Activated T-cell treated with anti-CD3 and anti-CD28 coated beads, Interleukin-2, amount 50 U/mL, for 4 hours (primary cell): ENCODE data around the gene YTHDF1. TPM values are rescaled to one million over a fixed set of nuclear protein-coding genes. Genes with fewer than 3 reads are reported as not detected.
"Not testable (repeated sequence)": the region's sequence is repeated elsewhere in the genome, so short reads cannot be mapped to it uniquely, and the experiment has no call there.

Experiments
- ATAC-seq, 2 donors: fragments of 200-7000 bp; cut with Tn5 transposase; one replicate each; pipeline ENCODE4 v1.10.0; 2021
- DNase-seq: peaks from one replicate; pipeline ENCODE4 v3.0.0-alpha.2; 2020
- H3K27me3 Mint-ChIP-seq: one replicate; pipeline ENCODE4 v1.8.0; 2021; ENCODE audit warnings: low read depth, mixed read lengths
- H3K36me3 Mint-ChIP-seq: one replicate; pipeline ENCODE4 v1.8.0; 2022; ENCODE audit warnings: mixed read lengths; ENCODE audit not compliant: insufficient read depth
- H3K4me1 Mint-ChIP-seq: one replicate; pipeline ENCODE4 v1.8.0; 2021; ENCODE audit warnings: low read depth, mixed read lengths
- H3K4me3 Mint-ChIP-seq: one replicate; pipeline ENCODE4 v1.8.0; 2021; ENCODE audit warnings: mild to moderate bottlenecking, moderate library complexity, mixed read lengths
- H3K9me3 Mint-ChIP-seq: one replicate; pipeline ENCODE4 v1.8.0; 2021; ENCODE audit warnings: mixed read lengths
- total RNA-seq, 3 donors: library from RNA; stranded (reverse); gene quantifications; one replicate each; pipeline ENCODE4 v1.2.1, GENCODE V29; 2021

YTHDF1 gene
- total RNA-seq, 3 donors from 2014 or later = 53.5 to 59.6 (median 55.6) TPM

DNA sequence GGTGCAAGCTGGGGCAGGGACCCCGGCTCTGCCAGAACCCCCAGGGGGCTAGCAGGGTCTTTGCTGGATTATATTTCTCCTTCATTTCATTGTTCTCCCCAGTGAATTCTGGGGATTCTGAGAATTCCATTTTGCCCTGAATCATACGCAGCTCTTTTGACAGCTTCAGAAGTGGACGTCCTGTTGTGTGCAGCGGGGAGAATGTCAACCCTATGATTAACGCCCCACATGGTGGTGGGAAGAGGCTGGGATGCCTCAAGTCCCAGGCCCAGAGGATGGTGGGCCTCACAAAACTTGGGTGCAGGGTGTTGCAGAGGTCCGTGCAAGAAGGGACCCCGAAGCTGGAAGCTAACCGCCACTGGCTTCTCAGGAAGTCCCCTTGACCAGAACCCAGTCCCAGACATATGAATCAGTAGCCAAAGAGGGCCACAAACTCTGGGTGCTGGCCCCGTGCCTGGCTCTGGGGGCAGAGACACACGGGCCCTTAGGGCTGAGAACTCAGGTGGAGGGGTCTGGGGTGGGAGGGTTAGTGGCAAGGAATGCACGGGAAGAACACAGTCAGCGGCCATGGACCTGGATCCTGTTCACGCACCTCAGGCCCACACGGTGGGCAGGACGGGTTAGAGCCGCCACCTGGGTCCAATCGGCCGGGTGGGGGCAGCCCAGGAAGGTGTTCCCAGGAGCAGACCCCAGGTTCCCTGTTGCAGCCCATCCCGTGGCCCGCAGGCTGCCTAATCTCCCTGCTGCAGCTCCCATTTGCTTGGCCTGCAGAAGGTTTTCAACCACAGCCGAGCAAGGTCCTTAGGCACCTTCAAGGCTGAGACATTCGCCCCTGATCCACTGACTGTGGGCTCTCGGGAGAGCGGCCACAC is 51.2 kb downstream of the YTHDF1 start:
- H3K4me1 Mint-ChIP-seq = peaks cover 2% of the 10 kb centered on the region
- no peaks in the 10 kb centered on the region for H3K9me3 Mint-ChIP-seq
- no peak for ATAC-seq
- H3K36me3 Mint-ChIP-seq = no peaks in the 10 kb centered on the region
- DNase-seq = no peak
- H3K4me3 Mint-ChIP-seq = no peak overlapping the region
- H3K27me3 Mint-ChIP-seq = peaks cover 16% of the 10 kb centered on the region

DNA sequence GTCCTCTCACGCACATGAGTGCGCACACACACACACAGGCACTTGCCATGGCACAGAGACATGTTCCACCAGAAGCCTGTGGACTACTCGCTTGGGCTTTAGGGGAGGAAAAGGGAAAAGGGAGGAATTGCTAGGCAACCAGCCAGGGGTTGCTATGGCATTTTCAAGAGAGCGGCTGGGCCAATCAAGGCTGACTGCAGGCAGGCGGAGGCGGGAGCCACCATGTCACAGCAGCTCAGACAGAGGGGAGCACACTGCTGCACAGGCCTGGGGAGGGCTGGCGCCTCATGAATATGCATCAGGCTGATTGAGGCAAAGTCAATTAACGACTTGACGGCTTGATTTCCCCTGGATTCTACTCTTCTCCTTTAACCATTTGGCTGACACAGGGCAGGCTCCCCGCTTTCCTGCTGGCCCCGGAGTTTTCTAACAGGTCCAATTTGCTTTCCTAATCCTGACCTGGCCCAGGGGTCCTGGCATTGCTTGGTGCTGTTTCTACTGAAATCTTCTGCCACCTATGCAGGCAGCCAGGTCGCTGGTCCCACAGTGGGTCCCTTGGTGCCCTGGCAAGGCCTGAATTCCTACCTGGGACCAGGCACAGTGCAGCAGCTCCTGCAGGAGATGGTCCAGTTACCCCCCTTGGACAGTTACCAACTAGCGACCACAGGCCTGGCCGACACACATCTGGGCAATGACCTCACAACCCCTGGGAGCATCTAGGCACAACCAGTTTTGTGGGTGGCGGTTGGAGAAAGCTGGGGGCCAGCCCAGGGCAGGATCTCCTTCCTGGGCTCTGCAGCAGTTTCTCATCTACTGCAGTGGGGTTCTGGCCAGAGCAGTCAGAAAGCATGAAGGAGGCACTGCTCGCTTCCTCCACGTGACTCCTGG is 52.1 kb downstream of the YTHDF1 start:
- Mint-ChIP-seq H3K4me1 (peaks cover 2% of the 10 kb centered on the region), H3K27me3 (peaks cover 15% of the 10 kb centered on the region), H3K36me3 (no peaks in the 10 kb centered on the region), H3K9me3 (no peaks in the 10 kb centered on the region), H3K4me3 (no peak overlapping the region)
- ATAC-seq (no peak), DNase-seq (no peak)

DNA sequence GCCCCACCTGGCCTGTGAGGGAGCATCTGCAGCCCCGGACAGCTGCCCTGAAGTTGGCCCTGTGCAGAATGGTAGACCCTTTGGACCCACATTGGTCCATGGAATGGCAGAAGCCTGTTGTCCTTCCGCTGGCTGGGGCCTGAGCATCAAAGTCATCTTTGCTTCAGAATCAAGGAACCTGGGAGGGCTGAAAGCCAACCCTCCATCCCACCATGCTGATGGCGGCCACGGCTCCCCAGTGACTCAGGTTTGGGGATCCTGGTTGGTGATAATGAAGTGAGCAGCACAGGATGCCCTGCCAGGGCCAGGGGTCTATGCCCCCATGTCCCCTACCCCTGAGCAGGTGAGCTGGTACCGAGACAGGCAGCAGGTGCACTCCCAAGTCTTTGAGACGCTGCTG is 52.8 kb downstream of the YTHDF1 start:
- ATAC-seq (no peak), DNase-seq (no peak)
- Mint-ChIP-seq H3K36me3 (no peaks in the 10 kb centered on the region), H3K4me1 (peaks cover 2% of the 10 kb centered on the region), H3K27me3 (peaks cover 15% of the 10 kb centered on the region), H3K9me3 (no peaks in the 10 kb centered on the region), H3K4me3 (no peak overlapping the region)

DNA sequence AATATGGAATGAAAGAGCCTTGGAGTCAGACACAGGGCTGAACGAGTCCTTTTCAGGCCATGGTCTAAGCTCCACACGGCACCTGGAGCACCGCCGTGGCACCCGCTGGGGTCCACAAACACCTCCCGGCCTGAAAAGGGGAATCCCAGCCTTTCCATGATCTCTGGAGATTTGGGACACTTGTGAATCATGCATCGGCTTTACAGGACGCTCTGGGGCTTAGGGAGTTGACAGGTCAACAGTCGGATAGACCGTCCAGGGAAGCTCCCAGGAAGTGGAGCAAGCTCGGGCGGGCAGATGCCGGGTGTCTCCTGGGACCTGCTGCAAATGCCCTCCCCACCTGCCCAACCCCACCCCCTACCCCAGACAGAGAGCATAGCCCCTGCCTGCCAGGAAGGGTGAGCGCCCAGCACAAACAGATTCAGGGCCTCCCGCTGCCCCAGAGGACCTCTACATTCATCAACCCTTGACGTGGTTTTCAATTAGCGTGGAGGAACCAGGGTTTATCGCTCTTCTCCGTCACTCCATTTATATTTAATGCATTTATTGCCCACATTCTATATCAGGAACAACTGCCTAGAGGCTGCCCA is 53.6 kb downstream of the YTHDF1 start:
- peaks cover 2% of the 10 kb centered on the region for H3K4me1 Mint-ChIP-seq
- no peaks in the 10 kb centered on the region for H3K9me3 Mint-ChIP-seq
- peaks cover 18% of the 10 kb centered on the region for H3K27me3 Mint-ChIP-seq
- H3K36me3 Mint-ChIP-seq = no peaks in the 10 kb centered on the region
- ATAC-seq (no peak), DNase-seq (no peak)
- no peak overlapping the region for H3K4me3 Mint-ChIP-seq

GRCh38 chr20:63161176-63161651 is 54.7 kb downstream of the YTHDF1 start:
- Mint-ChIP-seq H3K27me3 (peaks cover 22% of the 10 kb centered on the region), H3K9me3 (no peaks in the 10 kb centered on the region), H3K36me3 (no peaks in the 10 kb centered on the region), H3K4me1 (peaks cover 2% of the 10 kb centered on the region), H3K4me3 (no peak overlapping the region)
- DNase-seq = no peak
- no peak for ATAC-seq

- ATAC-seq = no peak
- no peak overlapping the region for H3K4me3 Mint-ChIP-seq
- peaks cover 27% of the 10 kb centered on the region for H3K27me3 Mint-ChIP-seq
- no peaks in the 10 kb centered on the region for H3K9me3 Mint-ChIP-seq
- DNase-seq = no peak
- peaks cover 2% of the 10 kb centered on the region for H3K4me1 Mint-ChIP-seq
- H3K36me3 Mint-ChIP-seq = no peaks in the 10 kb centered on the region
Observed at GRCh38 chr20:63160641-63161175, 55.2 kb downstream of the YTHDF1 start.

- Mint-ChIP-seq H3K27me3 (peaks cover 28% of the 10 kb centered on the region), H3K4me3 (no peak overlapping the region), H3K9me3 (no peaks in the 10 kb centered on the region), H3K36me3 (no peaks in the 10 kb centered on the region), H3K4me1 (peaks cover 2% of the 10 kb centered on the region)
- ATAC-seq (no peak), DNase-seq (no peak)
Observed at GRCh38 chr20:63159826-63160640, 55.9 kb downstream of the YTHDF1 start.

- not testable (repeated sequence) for DNase-seq, ATAC-seq, H3K36me3 Mint-ChIP-seq, H3K4me3 Mint-ChIP-seq, H3K9me3 Mint-ChIP-seq, H3K4me1 Mint-ChIP-seq
- H3K27me3 Mint-ChIP-seq = peaks cover 26% of the 10 kb centered on the region
Observed at GRCh38 chr20:63159251-63159650, 56.7 kb downstream of the YTHDF1 start.

- H3K4me1 Mint-ChIP-seq = peaks cover 2% of the 10 kb centered on the region
- H3K27me3 Mint-ChIP-seq = peaks cover 29% of the 10 kb centered on the region
- DNase-seq = no peak
- H3K4me3 Mint-ChIP-seq = no peak overlapping the region
- no peaks in the 10 kb centered on the region for H3K36me3 Mint-ChIP-seq
- H3K9me3 Mint-ChIP-seq = no peaks in the 10 kb centered on the region
- no peak for ATAC-seq
Observed at GRCh38 chr20:63158845-63159244, 57.1 kb downstream of the YTHDF1 start.

GRCh38 chr20:63158352-63158751 is 57.6 kb downstream of the YTHDF1 start:
- H3K4me1 Mint-ChIP-seq = peaks cover 2% of the 10 kb centered on the region
- DNase-seq (no peak), ATAC-seq (no peak)
- H3K9me3 Mint-ChIP-seq = no peaks in the 10 kb centered on the region
- H3K4me3 Mint-ChIP-seq = no peak overlapping the region
- H3K36me3 Mint-ChIP-seq = no peaks in the 10 kb centered on the region
- H3K27me3 Mint-ChIP-seq = peaks cover 29% of the 10 kb centered on the region

DNA sequence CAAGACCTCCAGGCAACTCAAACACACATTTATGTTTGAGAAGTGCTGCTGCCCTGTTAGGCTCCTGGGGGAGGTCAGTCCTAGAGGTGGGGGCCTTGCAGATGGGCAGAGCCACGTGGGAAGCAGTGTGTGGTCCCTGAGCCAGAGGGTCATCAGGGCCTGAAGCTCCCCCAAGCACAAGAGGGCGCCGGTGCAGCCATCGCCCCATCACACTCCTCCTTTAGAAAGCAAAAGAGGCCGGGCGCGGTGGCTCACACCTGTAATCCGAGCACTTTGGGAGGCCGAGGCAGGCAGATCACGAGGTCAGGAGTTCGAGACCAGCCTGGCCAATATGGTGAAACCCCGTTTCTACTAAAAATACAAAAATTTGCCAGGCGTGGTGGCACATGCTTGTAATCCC is 58.5 kb downstream of the YTHDF1 start:
- not testable (repeated sequence) for ATAC-seq, H3K9me3 Mint-ChIP-seq, H3K36me3 Mint-ChIP-seq, H3K4me3 Mint-ChIP-seq, DNase-seq, H3K4me1 Mint-ChIP-seq
- H3K27me3 Mint-ChIP-seq = peaks cover 31% of the 10 kb centered on the region

DNA sequence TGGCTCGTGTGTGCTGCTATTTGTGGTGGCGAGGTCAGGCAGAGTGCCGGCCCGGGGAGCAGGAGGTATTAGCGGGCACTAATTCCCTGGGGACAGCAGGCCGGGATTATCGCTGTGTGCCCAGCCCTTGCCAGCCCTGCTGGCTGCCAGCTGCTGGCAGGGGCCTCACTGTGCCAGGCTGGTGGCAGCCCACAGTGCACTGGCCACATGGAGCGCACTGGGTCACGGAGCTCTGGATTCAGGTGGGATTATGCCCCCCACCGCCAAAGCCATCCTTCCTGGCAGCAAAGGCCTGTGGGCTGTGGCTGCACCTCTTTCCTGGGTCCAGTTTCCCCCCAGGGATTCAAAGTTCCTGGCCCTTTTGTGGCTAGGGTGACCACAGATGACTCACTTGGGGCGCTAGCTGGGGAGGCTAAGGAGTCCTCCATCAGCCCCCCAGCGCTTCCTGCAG is 59.7 kb downstream of the YTHDF1 start:
- Mint-ChIP-seq H3K4me1 (no peaks in the 10 kb centered on the region), H3K36me3 (no peaks in the 10 kb centered on the region), H3K9me3 (no peaks in the 10 kb centered on the region), H3K4me3 (no peak overlapping the region), H3K27me3 (peaks cover 34% of the 10 kb centered on the region)
- DNase-seq = no peak
- no peak for ATAC-seq

DNA sequence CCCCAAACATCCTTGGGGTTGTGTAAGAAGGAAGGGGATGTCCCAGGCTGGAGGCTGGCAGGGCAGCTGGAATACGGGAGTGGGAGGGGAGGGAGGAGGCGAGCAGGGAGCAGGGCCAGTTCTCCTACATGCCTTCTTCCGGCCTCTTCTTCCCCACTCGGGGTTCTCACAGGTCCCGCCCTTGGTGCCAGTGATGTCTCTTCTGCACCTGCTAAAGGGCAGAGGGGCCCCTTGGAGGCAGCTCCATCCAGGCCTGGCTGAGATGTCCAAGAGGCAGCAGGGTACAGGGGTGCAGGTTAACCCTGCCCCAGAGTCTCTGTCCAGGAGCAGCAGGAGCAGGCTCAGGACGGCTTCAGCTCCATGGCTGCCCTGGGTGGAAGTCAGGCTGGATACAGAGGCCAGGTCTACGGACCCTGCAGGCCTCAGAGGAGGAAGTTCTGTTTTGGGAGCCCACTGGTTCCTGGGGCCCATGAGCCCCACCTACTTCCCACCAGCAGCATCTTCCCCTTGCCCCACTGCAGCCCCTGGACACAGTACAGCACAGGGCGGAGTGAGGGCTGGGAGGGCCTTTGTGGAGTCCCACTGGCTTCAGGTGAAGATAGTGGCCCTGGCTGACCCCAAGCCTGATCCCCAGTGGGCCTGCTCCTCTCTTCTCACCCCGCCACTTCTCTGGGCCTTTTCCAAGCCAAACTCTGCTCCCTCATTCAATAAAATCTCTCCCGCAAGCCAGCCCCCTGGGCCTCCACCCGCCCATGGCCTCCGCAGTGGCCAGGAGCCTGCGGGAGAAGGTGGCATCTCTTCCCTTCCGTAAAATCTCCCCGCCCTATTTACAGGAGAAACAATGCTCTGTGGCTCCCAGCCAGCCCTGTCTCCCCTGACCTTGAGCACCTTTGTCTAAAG is 60.4 kb downstream of the YTHDF1 start:
- Mint-ChIP-seq H3K27me3 (peaks cover 34% of the 10 kb centered on the region), H3K4me1 (no peaks in the 10 kb centered on the region), H3K36me3 (no peaks in the 10 kb centered on the region), H3K9me3 (no peaks in the 10 kb centered on the region), H3K4me3 (no peak overlapping the region)
- ATAC-seq (no peak), DNase-seq (no peak)
